HG03432 (cell line): ENCODE data around the gene GOLGA1.
"Not testable (repeated sequence)": the region's sequence is repeated elsewhere in the genome, so short reads cannot be mapped to it uniquely, and the experiment has no call there.

ENCODE experiments used
- ATAC-seq: cut with Tn5 transposase; IDR thresholded peaks from one replicate; pipeline ENCODE4 v1.9.1; 2021; ENCODE audit warnings: mild to moderate bottlenecking, moderate library complexity; ENCODE audit not compliant: unreplicated experiment

Gene GOLGA1

GRCh38 chr9:124941679-124942561 lies 1.0 kb upstream of the GOLGA1 start:
- peak; percentile 31 for ATAC-seq

- ATAC-seq, result peak; percentile 44
These were observed 376 bp downstream of the GOLGA1 start for GRCh38 chr9:124940521-124940893.

DNA sequence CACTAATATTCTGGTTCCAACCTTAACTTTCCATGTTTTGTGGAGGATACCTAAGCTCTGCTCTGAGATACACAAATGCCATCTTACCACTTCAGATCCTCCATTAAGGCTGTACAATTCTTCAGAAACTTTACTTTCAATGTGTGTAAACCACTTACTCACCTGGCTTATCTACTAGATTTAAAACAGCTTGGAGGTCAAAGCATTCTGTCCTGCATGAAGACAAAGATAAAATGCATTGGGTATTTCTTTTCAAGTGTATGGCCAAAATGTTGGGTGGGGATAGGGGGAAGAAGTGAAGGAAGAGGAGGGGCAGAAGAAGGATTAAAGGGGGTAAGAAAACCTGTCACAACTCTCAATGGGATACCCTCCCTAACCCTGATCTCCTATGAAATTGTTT lies 939 bp downstream of the GOLGA1 start:
- ATAC-seq, result no peak

- ATAC-seq, result peak; percentile 59
These were observed 6.6 kb downstream of the GOLGA1 start for GRCh38 chr9:124934290-124934689.

DNA sequence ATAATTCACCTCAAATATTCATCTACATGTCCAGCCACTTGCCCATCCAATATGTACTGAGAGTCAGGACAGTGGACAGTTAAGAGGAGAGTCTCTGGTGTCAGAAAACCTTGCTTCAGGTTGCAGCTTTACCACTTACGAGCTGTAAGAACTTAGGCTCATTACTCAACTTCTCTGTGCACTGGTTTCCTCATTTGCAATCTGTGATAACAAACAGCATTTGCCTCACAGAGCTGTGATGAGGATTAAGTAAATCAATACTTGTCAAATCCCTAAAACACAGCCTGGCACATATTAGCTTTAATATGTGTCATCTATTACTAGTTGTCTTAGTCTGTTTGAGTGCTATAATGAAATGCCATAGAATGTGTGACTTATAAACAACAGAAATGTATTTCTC lies 8.6 kb downstream of the GOLGA1 start:
- ATAC-seq, result no peak

DNA sequence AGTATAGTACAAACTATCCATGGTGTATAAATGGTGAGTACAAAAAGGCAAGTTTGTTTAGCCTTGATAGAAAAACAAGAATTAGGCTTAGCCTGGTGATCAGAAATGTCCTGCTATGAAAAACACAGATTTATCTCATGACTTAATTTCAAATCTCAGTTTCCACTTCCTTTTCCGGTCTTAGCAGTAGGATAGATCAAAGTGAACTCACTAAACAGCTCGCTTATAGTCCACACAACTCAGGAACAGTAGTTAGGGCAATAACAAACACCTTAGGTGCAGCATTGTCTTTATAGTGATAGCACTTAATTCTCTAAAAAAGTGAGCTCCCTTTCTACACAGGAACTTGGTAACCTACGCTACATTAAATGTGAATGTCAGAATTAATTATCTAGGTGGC lies 11.4 kb downstream of the GOLGA1 start:
- ATAC-seq, result no peak

DNA sequence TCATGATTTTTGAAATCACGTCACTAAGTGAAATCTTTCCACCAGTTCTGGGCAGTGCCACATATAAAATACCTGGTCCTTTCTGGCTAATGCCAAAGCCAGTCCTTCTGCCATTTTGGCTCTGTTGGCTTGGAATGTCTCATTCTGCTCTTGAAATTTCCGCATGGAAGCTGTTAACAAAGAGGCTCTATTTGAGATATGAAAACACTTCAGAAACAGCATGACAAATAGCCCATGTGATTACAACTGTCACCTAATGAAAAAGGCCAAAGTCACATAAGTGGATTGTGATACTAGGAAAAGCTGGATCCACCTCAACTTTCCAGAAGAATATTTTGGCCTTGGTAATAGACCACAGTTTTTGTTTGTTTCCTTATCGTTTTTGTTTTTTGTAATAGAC lies 12.8 kb downstream of the GOLGA1 start:
- no peak for ATAC-seq

DNA sequence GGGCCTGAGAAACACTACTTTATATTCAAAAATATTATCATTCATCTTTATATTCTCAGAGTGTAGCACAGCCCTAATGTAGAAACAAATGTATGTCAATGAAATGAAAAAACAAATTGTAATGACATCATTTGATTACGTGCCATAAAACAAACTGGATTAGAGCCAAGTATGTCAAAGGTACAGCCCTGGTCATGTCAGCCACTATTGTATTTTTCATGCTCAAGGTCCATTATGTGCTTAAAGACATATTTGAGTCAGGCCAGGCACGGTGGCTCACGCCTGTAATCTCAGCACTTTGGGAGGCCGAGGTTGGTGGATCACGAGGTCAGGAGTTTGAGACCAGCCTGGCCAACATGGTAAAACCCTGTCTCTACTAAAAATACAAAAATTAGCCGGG lies 20.5 kb downstream of the GOLGA1 start:
- ATAC-seq, result not testable (repeated sequence)

DNA sequence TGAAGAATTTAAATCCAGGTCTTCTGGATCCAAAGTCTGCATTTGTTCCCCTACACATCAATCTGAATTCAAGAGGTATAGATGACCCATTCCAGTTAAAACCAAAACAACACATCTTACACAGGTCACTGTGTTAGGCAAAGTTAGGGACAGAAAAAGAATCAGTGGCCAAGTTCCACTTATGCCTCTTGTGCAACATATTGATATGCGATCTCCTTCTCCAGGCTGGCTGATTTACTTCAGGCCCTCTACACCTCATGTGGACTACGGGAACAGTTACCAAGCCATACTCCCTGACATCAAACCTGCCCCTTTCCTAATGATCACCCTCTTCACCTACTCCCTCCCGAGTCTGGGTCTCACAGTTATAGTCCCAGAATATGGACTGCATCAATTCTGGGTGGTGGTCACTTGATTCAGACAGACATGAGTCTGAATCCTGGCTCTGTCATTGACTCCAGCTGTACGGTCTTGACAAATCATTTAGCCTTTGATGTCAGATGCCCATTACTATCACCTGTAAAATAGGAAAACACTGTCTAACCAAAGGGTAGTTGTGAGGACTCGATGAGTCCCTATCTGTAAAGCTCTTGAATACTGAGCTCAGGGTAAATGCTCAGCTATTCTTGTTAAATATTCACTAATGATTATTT lies 26.0 kb downstream of the GOLGA1 start:
- no peak for ATAC-seq

- ATAC-seq, result no peak
These were observed 27.5 kb downstream of the GOLGA1 start for GRCh38 chr9:124913378-124913777.

DNA sequence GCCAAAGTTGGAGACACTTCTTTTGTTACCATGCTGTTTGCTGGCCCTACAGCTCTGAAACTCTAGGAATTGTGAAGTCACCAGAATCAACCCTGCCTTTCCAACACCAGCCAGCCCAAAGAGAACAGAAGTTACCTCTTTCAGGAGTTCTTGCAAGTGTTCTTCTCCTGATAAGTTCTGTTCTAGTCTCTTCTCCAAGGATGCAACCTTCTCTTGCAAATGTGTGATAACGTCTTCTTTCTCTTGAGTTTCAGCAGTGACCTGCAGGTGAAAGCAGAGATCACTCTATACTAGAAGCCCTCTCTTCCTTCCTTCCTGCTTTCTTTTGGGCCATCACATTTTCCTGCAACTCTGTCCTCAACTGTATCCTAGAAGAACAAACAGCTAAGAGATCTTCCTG lies 29.1 kb downstream of the GOLGA1 start:
- no peak for ATAC-seq

DNA sequence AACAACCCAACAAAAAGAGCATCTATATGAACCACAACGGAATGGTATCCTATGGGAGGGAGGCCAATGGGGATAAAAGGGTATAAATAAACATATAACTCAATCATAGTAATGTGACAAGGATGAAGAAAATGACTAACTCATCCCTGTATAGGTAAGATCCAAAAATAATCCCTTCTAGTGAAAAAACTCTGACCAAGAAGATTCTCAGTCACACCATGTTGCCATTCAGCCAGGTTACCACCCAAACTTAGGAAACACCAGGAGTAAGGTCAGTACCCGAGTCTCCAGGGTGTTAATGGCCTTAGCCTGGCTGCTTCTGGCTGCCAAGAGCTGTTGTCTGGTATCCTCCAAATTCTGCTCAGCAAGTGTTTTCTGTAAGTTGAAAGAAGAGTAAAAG lies 32.8 kb downstream of the GOLGA1 start:
- no peak for ATAC-seq

GRCh38 chr9:124906966-124907365 lies 33.9 kb downstream of the GOLGA1 start:
- ATAC-seq, result no peak

GRCh38 chr9:124899845-124900244 lies 41.0 kb downstream of the GOLGA1 start:
- no peak for ATAC-seq

- ATAC-seq, result no peak
These were observed 43.1 kb downstream of the GOLGA1 start for GRCh38 chr9:124897570-124898460.

DNA sequence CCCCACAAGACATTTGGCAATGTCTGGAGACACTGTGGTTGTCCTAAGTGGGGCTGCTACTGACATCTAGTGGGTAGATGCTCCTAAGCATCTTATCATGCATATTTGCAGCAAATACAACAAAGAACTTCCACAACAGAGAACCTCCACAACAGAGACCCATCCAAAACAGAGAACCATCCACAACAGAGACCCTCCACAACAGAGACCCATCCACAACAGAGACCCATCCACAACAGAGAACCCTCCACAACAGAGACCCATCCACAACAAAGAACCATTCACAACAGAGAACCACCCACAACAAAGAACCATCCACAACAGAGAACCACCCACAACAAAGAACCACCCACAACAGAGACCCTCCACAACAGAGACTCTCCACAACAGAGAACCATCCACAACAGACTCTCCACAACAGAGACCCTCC lies 46.1 kb downstream of the GOLGA1 start:
- ATAC-seq, result no peak

GRCh38 chr9:124894035-124894740 lies 46.7 kb downstream of the GOLGA1 start:
- ATAC-seq, result no peak

DNA sequence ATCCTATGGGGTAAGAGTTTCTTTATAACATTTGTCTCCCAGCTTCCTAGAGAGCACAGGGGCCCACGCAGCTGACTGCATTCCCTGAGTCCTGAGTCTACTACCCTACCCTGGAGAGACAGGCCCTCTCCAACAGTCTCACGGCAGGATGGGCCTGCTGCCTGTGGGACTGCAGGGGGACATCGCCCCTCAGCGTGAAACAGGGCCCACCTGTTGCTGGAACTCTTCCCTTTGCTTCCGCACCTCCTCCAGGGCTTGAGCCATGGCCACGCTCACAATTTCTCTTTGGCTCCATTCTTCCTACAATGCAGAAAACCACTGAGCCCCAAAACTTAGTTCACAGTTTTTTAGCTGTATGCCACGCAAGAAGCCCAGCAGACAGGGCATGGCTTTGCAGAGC lies 50.7 kb downstream of the GOLGA1 start:
- ATAC-seq, result no peak

GRCh38 chr9:124889006-124889405 lies 51.9 kb downstream of the GOLGA1 start:
- no peak for ATAC-seq

DNA sequence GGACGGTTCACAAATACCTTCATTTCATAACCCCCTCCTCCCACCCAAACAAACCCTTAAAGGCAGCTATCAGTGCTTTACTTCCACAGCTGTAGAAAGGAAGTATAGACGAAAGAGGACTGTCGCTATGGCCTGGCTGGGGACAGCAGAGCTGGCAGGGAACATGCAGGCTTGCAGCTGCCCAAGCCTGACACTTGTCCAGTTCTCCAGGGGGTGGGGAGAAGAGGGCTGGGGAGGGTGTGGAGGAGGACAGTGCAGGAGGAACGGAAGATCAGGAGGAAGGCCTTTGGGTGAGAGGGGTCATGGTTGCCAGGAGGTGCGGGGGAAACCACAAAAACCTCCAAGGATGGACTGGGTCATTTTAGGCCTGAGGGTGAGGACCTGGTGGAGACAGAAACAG lies 53.1 kb downstream of the GOLGA1 start:
- no peak for ATAC-seq
